NCI-H2081 treated with DMSO at 0.1 percent for 48 hours (cell line): Measurements from ENCODE around the gene FABP1.

ENCODE experiments used
- DNase-seq: peaks from one replicate; lab custom pipeline; 2025; lab: John Stamatoyannopoulos, UW

Gene FABP1

DNA sequence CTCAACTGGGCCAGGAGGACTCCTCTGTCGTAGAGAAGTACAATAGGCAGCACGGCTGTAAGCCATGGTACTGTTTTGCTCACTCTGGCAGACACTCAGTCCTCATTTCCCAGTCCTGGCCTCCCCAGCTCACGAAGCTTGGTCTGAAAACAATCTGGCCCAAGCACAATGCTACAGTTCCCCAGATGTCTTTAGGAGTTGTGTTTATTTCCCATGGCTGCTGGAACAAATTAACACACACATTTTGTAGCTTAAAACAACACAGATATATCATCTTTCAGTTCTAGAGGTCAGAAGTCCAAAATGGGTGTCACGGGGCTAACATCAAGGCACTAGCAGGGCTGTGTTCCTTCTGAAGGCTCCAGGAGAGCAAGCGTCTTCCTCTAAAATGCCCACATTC lies 13.0 kb downstream of the FABP1 start:
- no peak for DNase-seq

DNA sequence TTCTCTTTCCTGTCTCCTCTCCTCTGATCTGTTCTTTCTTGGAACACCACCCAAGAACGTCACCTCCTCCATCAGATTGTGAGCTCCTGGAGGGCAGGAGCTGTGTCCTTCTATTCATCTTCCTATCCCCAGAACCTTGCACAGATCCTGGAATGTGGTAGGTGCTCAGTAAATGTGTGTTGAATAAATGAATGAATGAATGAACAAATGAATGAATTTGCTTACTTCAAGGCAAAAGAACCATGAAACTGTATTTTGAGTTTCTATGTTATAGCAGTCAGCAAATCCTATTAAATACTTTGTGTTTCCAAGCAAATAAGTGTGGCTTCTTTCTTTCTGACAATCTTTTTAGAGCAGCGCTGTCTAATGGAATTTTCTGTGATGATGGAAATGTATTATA lies 14.8 kb downstream of the FABP1 start:
- no peak for DNase-seq

DNA sequence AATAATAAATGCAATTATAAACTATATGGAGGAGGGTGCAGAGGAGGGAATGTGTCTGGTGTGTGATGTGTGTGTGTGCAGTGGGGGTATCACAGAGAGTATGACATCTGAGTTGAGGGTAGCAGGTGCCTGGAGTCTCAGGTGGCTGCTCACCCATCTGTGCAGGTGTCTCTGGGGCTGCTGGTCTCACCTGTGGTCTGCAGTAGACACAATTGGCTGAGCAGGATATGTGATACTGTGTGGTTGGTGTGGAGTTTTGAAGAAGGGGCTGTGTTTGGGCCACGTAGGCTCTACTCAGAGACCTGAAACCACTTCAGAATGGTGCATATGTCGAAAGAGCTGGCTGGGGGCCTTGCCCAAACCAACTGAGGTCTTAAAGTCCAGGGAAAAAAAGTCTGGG lies 17.0 kb downstream of the FABP1 start:
- no peak for DNase-seq

DNA sequence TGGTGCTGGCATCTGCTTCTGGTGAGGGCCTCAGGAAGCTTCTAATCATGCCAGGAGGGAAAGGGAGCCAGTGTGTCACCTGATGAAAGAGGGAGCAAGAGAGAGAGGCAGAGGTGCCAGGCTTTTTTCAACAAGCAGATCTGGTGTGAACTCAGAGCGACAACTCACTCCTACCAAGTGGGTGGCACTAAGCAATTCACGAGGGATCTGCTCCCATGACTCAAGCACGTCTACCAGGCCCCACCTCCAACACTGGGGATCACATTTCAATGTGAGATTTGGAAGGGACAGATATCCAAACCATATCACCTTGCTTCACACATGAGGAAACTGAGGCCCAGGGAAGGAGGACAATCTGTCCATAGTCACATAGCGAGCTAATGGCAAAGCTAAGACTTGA lies 19.1 kb downstream of the FABP1 start:
- no peak for DNase-seq

DNA sequence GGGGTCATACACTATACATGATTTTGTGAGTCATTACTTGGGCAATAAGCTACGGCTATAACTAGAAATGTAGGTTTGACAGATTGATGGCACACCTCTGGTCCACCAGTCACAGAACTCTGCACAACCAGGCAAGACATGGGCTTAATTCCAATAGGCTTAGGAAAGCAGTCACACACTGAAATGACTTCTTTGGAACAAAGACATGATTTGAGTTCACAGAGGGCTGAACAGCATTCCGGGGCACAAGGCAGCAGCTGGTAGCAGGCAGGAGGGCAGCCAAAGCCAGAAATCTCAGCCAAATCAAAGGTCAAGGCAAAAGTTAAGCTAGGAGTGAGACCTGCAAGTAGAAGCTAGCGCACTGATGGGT lies 27.4 kb downstream of the FABP1 start:
- DNase-seq = no peak

DNA sequence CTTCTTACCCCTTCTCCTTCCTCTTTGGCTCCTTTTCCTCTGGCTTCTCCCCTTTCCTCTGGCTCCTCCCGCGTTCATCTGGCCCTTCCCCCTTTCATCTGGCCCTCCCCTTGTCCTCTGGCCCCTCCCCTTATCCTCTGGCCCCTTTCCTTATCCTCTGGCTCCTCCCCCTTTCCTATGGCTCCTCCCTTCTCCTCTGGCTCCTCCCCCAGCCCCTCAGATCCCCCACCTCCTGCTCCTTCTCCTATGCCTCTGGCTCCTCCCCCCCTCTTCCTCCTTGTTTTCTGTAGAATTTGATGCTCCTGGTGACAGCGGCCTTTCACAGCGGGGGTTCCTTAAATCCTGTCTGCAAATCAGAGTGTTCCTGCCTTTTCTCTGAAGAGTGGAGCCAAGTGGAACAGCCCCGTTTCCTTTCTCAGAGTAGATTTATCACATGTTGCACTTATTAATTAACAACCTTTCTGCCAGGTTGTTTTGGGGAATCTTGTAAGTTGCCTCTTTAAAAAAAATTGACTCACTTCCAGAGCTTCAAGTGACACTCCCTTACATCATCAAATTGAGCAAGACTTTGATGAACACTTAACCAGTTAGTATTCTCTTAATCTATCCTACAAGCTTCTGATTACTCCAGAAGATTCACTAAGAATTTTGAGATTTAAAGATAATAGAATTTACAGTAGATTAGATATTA lies 27.9 kb downstream of the FABP1 start:
- no peak for DNase-seq

DNA sequence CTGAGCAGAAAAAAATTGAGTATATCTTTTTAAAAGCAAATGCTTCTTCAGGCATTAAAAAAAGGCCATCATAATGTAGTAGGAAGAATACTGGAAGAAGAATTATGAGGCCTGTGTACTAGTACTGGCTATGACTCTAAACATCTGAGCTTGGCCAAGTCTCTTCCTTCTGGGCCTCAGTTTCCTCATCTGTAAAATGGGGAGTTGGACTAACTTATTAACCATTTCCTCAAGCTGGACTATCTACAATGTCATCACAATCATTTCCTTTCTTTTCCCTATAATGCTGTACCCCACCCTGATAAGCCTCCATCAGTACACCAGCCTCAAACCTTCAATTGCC lies 29.3 kb downstream of the FABP1 start:
- DNase-seq = no peak

DNA sequence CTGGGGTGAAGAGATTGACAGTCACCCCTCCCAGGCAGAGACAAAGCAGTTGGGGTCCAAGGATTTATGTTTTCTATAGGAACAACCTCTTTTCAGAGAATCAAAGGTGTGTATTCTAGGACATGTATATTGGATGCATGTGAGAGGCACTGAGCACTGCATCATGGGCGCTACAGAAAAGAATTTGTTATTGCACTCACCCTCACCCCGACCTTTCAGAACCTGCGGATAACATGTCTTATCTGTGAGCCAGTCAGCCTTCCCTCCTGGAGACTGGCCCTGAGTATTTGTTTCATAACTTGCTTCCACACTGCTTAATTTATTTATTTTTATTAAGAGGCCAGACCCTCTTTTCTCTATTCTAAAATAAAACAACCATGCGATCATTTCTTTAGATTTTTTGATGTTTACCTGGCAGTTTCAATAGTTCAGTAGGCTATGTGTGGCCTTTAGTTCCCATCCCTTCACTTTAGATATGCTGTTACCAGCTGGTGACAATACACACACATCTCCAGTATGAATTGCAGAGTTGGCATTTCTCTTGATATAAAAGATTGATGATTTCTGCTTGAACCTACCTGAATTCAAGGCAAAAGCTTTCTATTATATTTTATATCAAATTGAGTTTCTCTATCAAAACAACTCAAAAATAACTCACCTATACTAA lies 29.8 kb downstream of the FABP1 start:
- DNase-seq = no peak

DNA sequence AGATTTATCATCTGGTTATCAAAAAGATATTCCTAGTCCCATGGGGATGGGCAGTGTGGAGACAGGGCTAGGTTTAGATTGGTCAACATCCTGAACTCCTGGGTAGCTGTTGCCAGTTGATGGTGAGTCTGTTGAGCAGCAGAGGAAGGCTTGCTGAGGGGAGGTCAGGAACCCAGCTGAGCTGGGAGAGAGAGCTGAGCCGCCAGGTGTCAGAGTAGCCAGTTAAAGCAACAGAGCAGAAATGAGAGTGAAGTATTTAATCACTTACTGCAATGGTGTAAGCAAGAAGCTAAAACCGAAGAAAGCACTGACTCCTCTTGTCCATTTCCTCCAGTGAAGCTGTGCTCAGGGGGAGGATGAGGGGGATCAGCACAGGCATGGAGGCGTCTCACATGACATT lies 30.7 kb downstream of the FABP1 start:
- no peak for DNase-seq

DNA sequence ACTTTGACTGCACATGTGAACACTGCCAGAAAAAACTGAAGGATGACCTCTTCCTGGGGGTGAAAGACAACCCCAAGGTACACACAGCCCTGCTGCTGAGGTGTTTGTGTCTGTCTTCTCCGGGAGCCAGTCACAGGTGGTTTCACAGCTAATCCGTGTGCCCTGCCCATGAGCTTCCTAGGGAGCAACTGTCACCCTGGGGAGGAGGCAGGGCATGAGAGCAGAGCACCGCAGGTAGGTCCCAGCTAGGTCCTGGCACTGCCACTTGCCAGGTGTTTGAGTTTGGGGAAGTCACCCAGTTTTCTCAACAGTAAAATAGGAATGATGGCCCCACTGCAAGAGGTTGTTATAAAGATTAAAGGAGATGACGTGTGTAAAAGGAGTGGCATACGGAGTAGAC lies 31.2 kb downstream of the FABP1 start:
- DNase-seq = no peak

DNA sequence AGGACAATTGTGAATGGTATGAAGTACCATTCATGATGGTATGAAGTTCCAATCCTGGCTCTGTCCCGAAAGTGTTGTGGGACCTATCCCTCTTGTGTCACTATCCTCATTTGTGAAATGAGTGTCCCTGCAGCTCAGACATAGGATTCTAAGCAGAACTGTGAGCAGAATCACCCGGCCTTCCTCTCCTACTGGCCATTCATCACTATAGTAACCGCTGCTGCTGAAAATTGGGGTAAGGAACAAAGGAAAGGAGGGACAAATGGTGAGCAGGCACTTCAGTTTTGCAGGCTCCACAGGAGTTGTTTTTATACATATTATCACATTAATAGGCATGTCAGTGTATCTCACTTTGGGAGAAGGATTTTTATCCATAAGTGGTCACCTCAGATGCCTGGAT lies 32.8 kb downstream of the FABP1 start:
- DNase-seq = no peak

DNA sequence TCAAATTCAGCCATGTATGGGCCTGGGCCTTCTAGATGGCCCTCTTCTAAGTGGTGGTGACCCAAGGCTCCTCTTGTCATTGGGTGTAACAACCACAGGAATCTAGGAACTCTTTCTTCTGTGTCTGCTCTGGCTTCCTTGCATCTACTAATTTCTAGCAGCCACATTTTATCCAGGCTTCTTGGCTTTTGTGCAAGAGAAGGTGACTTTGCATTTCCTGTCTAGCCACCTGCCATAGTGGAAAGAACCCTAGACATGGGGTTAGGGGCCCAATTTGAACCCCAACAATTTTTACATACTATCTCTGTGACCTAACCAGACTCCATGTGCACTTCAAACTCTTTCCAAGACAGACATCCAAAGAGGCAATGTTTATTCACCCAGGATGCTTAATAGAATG lies 35.1 kb downstream of the FABP1 start:
- DNase-seq = no peak

DNA sequence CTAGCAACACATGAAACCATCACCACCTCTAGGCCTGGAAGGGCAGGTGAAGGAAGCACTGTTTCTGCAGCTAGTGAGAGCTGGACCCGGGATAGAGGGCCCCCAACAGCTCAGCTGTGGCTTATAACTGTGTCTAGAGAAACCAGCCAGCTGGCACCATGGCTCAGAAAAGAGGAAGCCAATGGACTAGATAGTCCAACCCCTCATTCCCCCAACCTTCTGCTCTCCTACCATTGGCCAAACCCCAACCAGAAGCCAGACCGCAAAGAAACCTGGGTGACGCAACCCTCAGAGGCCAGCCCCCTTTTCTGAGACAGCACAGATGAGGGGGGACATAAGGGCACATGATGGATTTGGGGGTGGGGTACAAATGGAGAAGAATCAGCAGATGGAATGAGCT lies 35.9 kb downstream of the FABP1 start:
- no peak for DNase-seq

DNA sequence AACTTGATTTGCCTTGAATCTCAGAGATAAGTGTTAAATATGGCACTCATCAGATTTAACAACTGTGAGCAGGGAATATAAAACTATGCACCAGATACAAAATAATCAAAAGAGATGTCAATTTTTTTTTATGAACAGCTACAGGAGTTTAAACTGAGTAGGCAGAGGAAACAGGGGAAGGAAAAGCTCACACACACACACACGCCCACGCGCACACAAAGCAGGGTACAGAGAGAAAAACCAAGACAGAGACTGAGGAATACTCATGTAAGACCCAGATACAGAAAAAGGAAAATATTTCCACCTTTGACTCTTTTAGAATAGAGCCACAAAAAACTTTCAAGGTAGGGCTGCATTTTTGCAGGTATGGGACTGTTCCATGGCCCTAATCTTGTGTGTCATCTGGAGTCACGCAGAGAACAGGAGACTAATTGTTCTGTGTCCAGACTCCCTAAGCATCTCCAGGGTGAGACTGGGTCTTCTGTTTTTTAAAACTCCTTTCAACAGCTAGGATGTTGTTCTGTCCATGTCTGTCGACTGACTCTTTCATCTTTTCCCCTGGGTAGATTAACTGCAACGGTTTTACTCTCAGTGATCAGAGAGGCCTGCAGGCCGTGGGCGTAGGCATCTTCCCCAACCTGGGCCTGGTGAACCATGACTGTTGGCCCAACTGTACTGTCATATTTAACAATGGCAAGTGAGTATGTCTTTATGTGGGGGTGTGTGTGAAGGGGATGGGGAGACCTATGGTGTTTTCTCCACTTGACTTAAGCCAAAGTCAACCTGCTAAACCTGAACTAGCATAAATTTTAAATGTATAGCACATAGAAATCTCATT lies 37.2 kb downstream of the FABP1 start:
- no peak for DNase-seq

DNA sequence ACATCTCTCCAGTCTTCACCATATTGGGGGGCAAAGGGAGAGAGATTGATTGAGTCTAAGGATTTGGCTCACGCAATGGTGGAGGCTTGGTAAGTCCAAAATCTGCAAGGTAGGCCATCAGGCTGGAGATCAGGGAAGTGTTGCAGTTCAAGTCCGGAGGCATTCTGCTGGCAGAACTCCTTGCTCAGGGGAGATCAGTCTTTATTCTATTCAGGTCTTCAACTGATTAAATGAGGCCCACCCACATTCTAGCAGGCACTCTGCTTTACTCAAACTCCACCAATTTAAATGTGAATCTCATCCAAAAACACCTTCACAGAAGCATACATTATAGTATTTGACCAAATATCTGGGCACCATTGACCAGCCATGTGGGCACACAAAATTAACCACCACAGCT lies 38.9 kb downstream of the FABP1 start:
- DNase-seq = no peak

DNA sequence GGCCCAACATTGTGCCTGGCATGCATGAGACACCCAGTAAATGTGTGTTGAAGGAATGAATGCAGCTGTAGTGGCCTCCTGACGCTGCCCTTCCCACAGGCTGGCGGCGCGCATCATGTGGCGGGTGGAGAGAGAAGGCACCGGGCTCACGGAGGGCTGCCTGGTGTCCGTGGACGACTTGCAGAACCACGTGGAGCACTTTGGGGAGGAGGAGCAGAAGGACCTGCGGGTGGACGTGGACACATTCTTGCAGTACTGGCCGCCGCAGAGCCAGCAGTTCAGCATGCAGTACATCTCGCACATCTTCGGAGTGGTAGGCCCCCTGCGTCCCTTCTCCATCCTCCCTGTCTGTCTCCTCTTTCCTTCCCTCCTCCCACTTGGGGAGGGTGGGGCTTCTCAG lies 40.1 kb downstream of the FABP1 start:
- DNase-seq = no peak

DNA sequence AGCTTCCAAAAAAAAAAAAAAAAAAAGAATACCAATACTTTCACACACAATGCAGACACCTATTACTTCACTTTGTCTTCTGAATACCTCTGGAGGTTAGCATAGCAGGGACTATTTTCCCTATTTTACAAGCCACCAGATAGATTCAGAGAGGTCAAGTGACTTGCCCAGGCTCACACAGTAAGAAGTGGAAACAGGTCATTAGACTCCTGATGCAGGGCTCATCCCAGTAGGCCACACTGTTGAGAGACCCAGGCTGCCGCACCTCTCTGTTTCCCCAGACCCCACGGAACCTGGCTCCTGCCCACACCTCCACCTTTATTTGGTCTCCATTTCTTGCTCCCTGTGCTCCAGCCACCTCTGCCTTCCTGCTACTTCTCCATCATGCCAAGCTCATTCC lies 40.8 kb downstream of the FABP1 start:
- DNase-seq = no peak

DNA sequence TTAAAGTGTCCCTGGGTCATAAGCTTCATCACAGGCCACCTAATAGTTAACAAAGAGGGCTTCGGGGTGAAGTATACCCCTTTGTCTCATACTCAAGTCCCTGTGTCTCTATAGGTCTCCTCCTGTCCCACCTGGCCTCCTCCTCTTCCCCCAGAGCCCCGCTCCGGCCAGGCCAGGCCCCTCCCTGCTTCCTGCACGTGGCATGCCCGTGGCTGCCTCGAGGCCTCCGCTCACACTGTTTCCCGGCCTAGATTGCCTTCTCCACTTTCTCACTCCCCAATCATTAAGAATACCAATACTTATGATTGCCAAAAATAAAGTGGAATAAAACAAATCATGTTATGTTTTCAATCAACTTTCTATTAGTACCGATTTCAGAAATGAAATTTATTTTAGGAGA lies 41.5 kb downstream of the FABP1 start:
- no peak for DNase-seq

DNA sequence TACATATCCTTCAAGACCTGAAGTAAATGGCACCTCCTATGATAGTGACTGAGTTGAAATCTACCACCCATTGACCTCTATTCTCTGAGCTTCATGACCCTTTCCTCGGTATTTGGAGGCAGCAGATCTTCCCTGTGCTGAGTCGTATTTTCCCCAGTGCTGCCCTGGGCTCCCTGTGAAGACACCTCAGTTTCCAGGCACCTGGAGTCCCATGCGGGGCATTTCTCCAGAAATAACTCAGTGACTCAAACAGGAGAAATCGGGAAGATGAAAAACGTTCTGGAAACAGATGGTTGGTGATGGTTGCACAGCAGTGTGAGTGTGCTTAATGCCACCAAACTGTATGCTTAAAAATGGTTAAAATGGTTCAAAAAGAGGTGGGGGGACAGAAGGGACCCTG lies 42.3 kb downstream of the FABP1 start:
- DNase-seq = no peak

DNA sequence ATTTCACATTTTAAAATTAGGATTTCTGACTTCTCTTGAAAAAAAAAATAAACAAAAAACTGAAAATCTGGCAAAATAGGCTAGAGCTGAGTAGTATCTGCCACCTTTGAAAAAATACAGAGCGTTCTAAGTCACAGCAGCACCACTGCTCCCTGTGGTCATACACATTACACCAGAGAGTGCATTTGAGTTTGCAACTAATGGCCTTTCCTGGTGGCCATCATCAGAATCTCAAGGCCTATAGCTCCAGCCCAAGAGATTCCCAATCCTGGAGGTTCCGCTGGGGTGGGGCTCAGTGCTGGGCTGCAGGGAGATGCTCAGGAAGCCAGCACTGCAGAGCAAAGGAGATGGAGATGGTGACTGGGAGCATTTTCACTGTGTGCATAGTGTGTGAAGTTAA lies 42.8 kb downstream of the FABP1 start:
- no peak for DNase-seq

DNA sequence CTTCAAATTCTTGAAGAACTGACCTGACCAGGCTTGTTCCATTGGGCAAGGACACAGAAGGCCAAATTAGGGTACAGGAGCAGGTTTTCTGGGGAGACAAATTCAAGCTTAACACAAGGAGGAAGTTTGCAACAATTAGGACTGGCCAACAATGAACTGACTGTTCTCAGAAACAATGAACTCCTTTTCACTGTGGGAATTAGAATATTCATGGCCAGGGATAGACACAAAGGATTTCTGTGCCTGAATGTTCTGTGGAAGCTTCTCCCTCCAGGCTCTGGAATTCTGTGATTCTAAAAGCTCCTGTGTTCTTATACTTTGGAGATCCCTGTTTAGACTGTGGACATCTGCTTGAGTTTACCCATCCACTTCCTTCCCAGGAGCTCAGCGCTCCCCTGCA lies 45.1 kb downstream of the FABP1 start:
- no peak for DNase-seq

DNA sequence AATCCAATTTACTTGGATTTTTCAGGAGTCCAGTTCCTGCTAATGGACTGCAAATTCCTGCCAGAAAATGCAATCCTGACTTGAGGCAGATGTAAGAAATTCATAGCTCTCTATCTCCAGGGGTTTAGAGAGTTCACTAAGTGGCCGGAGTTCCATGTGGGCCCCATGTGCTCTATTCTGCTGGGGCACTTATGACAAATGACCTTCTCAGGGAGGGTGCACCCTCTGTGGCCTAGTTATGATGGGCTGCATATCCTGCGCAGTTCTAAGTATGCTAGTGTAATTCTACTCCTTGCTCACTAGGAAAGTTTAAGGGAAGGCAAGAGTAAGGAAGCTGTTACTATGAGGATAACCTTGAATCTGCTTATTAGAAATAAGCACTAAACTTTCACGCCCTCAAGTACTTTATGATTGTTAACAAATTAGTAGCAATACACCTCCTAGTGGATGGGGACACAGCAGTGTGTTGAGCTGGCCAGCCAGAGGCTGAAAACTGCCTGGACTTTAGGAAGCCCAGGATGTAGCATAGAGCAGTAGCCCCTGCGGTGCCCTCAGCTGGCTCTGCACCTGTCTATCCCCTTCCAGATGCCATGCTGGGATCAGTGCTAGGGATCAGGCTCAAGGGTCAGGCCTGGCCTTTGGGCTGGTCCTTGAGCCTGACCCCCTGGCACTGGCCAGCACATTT lies 45.8 kb downstream of the FABP1 start:
- no peak for DNase-seq

DNA sequence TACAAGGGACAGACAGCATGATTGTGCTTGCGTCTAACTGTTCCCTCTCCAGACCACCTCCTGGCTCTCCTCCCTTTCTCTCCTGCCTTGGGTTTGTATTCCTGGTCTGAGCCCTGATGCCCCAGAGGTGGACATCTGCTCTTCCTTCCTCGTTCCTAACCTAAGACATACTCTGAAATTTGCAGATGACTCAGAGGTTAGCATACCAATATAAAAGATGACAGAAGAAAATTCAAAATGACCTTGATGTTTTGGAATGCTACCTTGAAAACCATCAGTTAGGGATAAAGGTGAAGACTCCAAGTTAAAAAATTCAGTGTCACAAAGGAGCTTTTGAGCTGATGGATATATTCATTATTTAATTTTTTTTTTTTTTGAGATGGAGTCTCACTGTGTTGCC lies 47.3 kb downstream of the FABP1 start:
- no peak for DNase-seq
